NK-92 treated with Interleukin-12 subunit alpha and Interleukin-12 subunit beta, amount 100 ng/mL, for 24 hours (cell line): ENCODE results near the gene TMEM178B.

Experiments
- DNase-seq: peaks from one replicate; lab custom pipeline; 2025; lab: John Stamatoyannopoulos, UW

The TMEM178B gene

DNA sequence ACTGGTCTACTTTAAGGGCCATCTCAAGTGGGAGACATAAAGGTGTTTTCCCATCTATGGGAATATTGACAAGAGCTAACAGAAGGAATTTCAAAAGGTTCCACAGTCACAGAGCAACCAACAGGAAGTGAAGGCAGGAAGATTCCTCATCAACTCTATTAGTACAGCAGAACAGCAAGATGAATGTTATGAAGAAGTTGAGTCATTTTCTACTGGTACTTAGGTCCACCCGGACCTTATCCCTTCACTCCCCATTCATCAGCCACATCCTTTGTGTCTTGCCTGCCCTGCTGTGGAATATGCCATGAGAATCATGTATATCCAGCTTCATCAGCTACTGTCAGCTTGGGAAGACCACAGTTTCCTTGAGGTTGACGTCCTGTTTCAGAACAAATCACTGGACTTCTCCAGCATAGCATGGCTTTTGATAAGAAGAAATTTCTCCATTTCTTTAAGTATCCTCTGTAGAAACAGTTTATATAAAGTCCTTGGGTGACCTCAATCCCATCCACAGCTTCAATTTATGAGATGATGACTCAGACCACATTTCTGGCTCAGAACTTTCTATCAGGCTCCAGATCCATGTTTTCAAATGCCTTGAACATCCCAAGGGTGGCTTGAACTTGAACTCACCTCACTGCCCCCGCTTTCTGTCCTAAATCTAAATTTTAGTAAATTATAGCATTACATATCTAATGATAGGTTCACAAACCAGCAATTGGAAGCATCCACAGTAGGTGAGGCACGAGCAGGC, 392.5 kb downstream of the TMEM178B start:
- no peak for DNase-seq

DNA sequence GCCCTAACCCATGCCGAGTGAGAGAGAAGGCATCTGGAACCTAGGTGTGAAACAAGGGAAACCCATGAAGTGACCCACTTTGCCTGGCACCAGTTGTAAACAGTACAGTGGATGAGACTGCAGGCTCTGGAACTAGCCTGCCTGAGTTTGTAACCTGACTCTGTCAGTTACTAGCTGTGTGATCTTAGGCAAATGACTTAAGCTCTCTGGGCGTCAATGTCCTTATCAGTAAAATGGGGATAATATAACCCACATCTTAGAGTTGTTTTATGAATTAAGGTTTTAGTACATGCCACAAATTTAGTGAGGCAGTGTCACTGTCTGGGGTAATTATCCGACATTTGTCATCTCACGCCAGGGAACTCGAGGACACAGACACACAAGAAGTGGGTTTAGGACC, 394.5 kb downstream of the TMEM178B start:
- DNase-seq, result no peak

- DNase-seq, result no peak
Observed at GRCh38 chr7:141475679-141476078, 401.8 kb downstream of the TMEM178B start.

DNA sequence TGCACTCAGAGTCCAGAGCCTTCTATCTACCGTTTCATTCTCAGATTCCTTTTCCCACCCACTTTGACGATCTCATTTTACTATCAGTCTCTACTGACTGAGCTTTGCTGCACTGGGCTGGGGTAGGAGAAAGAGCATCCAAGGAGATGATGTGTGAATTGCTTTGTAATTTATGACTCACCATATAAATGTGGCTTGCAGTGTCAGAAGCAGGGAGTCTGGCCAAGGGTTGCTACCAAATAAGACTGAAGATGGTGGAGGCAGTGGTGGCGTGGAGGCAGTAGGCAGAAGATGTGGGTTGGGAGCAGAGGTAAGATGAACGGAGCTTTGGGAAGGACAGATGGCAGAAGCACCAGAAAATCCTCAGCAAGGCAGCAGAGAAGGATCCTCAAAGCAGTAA, 404.0 kb downstream of the TMEM178B start:
- DNase-seq, result no peak

GRCh38 chr7:141478845-141479244, 405.0 kb downstream of the TMEM178B start:
- DNase-seq, result no peak

- DNase-seq, result no peak
Observed at GRCh38 chr7:141480953-141481352, 407.1 kb downstream of the TMEM178B start.

GRCh38 chr7:141481971-141482370, 408.1 kb downstream of the TMEM178B start:
- no peak for DNase-seq

GRCh38 chr7:141483044-141483443, 409.2 kb downstream of the TMEM178B start:
- DNase-seq, result no peak

DNA sequence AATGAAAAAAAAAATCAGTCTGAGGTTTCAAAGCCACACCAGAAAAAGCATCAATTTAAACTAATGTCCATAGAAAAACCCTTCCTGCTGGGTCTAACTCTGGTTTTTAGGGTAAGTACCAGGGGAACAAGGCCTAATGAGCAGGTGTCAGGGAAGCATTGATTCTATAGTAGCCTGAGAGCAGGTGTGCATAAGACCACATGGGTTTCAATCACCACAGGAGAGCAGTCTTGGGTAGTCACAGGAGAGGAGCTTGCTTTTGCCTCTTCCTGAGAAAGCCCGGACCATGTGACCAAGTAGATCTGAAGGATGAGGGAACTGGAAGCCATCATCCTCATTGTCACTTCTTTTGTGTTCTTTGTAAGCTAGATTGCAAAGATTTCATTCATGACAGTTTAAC, 411.0 kb downstream of the TMEM178B start:
- no peak for DNase-seq

GRCh38 chr7:141486959-141487358, 413.1 kb downstream of the TMEM178B start:
- DNase-seq, result no peak

DNA sequence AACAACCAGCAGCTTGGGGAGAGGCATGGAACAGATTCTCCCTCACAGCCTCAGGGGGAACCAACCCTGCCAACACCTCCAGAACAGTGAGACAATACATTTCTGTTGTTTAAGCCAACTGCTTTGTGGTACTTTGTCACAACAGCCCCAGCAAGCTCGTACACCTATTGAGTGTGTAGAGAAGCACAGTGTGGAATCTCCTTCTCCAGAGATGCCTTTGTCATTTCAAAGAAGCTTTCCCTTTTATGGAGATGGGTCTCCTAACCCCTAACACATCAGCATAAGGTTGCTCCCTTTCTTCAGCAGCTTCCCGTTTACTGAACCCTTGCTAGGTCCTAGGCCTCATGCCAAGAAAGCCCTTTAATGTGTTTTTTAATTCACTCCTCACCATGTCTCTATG, 416.6 kb downstream of the TMEM178B start:
- no peak for DNase-seq

DNA sequence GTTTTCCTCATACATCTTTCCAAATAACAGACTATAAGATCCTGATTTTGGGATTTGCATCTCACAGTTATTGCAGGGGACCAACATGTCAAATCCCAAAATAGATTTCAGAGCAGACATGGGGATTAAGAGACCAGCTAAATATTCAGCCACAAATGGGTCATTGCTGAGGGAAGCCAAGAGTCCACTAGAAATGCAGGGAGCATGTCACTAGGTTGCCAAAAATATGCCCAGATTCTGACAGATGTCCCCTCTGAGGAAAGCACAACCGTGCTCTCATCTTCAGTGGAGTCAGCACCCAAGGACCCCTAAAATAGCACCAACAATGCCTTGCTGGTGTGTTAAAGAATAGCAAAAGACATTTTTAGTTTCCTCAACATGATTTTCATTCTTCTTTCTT, 421.2 kb downstream of the TMEM178B start:
- DNase-seq, result no peak

GRCh38 chr7:141497391-141497790, 423.5 kb downstream of the TMEM178B start:
- DNase-seq, result no peak

DNA sequence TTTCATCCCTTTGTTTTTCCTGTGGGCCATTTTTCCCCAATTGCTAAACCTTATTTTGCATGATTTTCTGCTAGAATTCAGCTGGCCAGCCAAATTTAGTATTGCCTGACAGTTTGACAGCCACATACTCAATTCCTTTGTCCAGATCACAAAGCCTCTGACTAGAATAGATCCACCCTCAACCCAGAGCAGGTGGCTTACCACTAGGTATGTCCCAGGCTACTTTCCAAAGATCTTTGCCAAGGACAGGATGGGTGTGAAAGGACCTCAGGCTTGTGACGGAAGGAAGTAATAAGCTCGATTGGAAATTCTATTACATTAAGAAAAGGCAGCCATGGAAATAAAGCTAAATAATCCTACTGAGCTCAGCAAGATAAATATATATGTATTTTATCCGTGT, 426.7 kb downstream of the TMEM178B start:
- no peak for DNase-seq

DNA sequence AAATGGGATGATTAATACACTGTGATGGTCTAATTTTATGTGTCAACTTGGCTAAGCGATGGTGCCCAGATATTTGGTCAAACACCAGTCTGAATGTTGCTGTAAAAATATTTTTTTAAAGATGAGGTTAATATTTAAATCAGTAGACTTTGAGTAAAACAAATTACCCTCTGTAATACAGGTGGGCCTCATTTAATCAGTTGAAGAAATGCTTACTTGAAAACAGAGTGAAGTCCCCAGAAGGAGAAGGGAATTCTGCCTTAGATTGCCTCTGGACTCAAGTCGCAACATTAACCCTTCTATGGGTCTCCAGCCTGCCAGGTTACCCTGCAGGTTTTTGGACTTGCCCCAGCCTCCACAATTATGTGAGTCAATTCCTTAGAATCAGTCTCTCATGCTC, 427.6 kb downstream of the TMEM178B start:
- DNase-seq, result no peak

DNA sequence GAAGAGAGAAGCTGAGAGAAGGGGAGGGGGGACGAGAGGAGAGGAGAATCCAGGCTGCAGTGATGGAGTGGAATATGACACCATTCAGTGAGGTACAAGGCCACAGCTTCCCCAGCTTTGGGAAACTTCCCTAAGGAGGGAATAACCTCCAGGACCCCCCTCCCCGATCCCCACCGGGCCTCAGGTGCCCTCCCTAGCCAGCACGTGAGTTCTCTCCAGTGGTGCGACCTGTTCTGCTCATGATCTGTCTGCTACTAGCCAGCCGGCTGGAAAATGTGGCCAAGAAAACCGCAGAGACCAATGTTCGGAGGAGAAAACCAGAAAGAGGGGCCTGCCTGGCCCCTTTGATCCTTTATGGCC, 437.4 kb downstream of the TMEM178B start:
- no peak for DNase-seq

- no peak for DNase-seq
Observed at GRCh38 chr7:141511676-141512396, 438.0 kb downstream of the TMEM178B start.

- no peak for DNase-seq
Observed at GRCh38 chr7:141512597-141512996, 438.7 kb downstream of the TMEM178B start.

DNA sequence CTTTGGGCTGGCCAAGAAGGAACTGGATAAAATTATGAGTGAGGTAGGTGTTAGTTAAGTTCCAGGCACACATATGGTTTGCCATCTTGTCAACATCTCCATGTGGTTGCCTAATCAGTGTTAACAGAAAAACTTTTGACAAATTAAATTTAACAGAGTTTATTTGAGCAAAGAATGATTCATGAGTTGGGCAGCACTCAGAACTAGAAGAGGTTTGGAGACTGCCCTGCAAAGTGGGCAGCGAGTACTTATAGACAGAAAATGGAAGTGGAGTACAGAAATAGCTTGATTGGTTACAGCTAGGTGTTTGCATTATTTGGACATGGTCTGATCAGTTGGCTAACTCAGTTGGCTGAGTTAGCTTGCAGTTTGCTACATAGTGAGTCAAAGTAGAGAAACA, 439.9 kb downstream of the TMEM178B start:
- DNase-seq, result no peak

- no peak for DNase-seq
Observed at GRCh38 chr7:141515941-141516340, 442.1 kb downstream of the TMEM178B start.

GRCh38 chr7:141519623-141520022, 445.8 kb downstream of the TMEM178B start:
- DNase-seq, result no peak

DNA sequence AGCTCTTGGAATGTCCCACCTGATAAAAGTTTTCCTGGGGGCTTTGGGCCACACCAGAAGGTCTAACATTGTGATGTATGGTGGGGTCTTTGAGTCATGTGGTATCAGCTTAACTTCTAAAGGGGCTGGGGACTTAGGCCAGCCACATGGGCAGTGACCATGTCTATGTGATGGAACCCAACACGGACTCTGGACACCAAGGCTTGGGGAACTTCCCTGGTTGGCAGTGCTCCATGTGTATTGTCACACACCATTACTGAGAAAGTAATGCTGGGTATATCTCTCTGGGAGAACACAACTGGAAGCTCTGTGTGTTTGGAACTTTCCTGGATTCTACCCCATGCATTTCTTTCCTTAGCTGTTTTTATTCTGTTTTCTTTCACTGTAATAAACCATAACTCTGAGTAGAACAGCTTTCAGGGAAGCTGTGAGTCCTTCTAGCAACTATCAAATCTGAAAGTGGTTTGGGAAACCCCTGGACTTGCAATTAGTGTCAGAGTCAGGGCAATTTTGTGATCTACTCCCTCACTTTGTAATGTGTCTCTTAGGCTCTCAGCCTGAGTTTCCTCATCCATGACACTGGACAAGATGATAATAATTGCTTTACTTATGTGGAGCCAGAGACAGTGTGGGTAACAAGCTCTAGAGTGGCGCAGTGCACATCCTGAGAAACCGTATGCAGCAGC, 448.9 kb downstream of the TMEM178B start:
- no peak for DNase-seq

DNA sequence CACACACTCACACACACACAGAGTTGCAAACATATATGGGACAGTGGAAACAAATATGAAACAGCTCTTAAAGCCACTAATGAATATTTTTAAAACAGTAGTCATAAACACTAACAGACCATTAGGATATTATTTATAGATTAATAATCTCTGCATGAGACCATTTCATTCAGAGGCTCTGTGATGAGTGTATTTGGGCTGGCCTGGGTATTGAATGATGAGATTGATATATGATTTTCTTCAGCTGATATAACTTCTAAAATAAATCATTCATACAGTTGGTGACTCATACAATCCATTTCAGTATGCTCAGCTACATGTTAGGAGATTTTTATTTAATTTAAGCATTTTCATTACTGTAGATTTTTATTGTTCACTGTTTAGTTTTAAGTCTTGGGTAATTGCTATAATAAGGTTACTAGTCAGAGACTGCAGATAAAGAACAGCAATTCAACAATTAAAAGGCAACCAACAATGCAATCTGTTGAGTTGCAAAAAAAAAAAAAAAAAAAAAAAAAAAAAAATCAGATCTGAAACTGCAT, 452.2 kb downstream of the TMEM178B start:
- no peak for DNase-seq
